Omental fat pad (tissue), 4 donors: ENCODE measurements around the gene MYO1E. TPM values are rescaled to one million over a fixed set of nuclear protein-coding genes. Genes with fewer than 3 reads are reported as not detected.

Experiments used
- ATAC-seq: fragments of 150-250 bp; one replicate; pipeline ENCODE4 v1.9.1; 2016; ENCODE audit warnings: mild to moderate bottlenecking, moderate library complexity; ENCODE audit not compliant: low FRiP score
- DNase-seq: peaks from one replicate; pipeline ENCODE4 v3.0.0-alpha.2; 2019; ENCODE audit warnings: low spot score
- total RNA-seq, 4 donors: library from RNA; depleted of rRNA; stranded (reverse); fragments of >200 nt; gene quantifications; one replicate each; pipeline ENCODE4 v1.1.0, GENCODE V29; 2016
- TF ChIP-seq, protein P1 (sequence below), 3 donors: fragments of 450-650 bp; IDR thresholded peaks; one replicate each; pipeline ENCODE4 v1.5.1; 2016 to 2017; ENCODE audit warnings: antibody characterized with exemption in 3 of 3, mild to moderate bottlenecking in 3 of 3, moderate library complexity in 2 of 3

The MYO1E gene
- total RNA-seq, 4 donors from 2014 or later, result 35.7 to 193 (median 68.0) TPM

GRCh38 chr15:59268168-59268851, 104.4 kb downstream of the MYO1E start:
- DNase-seq (no peak), ATAC-seq (no peak)
- TF ChIP-seq, protein P1, sequence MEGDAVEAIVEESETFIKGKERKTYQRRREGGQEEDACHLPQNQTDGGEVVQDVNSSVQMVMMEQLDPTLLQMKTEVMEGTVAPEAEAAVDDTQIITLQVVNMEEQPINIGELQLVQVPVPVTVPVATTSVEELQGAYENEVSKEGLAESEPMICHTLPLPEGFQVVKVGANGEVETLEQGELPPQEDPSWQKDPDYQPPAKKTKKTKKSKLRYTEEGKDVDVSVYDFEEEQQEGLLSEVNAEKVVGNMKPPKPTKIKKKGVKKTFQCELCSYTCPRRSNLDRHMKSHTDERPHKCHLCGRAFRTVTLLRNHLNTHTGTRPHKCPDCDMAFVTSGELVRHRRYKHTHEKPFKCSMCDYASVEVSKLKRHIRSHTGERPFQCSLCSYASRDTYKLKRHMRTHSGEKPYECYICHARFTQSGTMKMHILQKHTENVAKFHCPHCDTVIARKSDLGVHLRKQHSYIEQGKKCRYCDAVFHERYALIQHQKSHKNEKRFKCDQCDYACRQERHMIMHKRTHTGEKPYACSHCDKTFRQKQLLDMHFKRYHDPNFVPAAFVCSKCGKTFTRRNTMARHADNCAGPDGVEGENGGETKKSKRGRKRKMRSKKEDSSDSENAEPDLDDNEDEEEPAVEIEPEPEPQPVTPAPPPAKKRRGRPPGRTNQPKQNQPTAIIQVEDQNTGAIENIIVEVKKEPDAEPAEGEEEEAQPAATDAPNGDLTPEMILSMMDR (IDR thresholded peaks at IDR 0.05), result no peak

- DNase-seq (no peak), ATAC-seq (no peak)
- TF ChIP-seq, protein P1 (IDR thresholded peaks at IDR 0.05), result no peak
These were observed 106.6 kb downstream of the MYO1E start for GRCh38 chr15:59266028-59266427.

DNA sequence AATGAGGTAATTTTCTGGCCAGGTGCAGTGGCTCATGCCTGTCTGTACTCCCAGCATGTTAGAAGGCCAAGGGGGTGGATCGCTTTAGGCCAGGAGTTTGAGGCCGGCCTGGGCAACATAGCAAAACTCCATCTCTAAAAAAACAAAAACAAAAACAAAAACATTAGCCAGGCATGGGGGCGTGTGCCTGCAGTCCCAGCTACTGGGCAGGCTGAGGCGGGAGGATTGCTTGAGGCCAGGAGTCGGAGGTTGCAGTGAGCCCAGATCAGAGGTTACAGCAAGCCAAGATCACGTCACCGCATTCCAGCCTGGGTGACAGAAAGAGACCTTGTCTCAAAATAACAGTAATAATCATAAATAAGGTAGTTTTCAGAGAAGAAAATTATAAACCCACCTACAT, 110.4 kb downstream of the MYO1E start:
- no peak for DNase-seq
- no peak for ATAC-seq
- TF ChIP-seq, protein P1 (IDR thresholded peaks at IDR 0.05), result no peak

DNA sequence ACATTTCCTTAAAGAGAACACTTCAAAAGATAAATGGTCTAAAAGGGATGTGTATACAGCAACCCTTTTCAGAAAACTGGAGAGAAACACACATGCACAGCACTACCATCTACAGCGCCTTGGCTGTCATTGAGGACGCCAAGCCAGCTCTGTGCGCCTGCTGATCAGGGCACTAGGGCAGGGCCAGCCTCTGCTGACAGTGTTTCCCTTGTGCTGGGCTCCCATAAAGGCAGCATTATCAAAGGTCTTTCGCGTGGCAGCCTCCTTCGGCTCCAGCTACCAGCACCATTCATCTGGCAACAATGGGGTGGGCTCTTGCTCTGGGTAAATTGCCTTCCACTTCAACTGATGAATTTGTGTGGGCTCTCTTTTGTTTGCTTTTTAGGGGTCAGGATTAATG, 112.6 kb downstream of the MYO1E start:
- DNase-seq, result no peak
- no peak for ATAC-seq
- TF ChIP-seq, protein P1 (IDR thresholded peaks at IDR 0.05), result no peak

DNA sequence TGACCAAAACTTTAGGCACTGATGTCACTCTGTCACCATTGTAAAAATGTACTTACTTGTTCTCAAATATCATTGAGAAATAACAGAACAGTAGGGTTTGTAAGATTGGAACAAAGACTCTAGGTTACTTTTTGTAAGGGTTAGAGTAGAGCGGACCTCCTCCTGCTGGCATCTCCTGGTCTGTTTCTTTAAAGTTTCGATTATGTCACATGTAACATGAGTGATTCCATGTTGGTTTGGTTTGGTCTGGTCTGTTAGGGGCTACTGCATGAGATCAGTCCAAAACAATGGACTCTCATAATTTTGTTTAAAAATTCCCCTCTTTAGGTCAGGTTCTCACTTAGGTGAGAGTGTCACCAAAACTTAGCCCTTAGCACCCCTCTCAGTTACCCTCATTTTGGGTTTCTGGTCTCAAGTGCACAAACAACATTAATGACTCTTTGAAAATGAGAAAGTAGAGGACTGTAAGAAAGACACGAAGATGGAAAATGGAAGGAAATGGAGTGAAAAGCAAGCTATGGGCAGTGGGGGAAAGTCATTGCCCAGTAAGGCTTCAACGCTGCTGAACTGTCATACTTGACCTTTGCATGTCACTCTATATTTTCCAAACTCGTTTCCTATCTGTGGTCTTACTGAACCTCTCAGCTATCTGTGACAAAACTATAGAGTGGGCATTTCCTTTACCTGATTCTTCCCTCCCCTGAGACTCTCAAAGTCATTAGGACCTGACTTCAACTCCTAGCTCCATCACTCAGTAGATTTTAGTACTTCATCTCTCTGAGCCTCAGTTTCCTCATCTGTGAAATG, 113.3 kb downstream of the MYO1E start:
- ATAC-seq, result no peak
- TF ChIP-seq, protein P1 (IDR thresholded peaks at IDR 0.05), result no peak
- no peak for DNase-seq

- DNase-seq (no peak), ATAC-seq (no peak)
- TF ChIP-seq, protein P1 (IDR thresholded peaks at IDR 0.05), result no peak
These were observed 114.4 kb downstream of the MYO1E start for GRCh38 chr15:59258317-59258716.
